Mesothelial cell of epicardium (in vitro differentiated cells): Measurements from ENCODE around the gene CCDC83. TPM values are rescaled to one million over a fixed set of nuclear protein-coding genes. Genes with fewer than 3 reads are reported as not detected.
"Not testable (repeated sequence)": the region's sequence is repeated elsewhere in the genome, so short reads cannot be mapped to it uniquely, and the experiment has no call there.

Experiments
- DNase-seq, 2 experiments: peaks; one replicate each; pipeline ENCODE4 v3.0.0; 2021; ENCODE audit warnings: low spot score in 2 of 2; ENCODE audit not compliant: unreplicated experiment in 2 of 2
- H3K27ac Mint-ChIP-seq: 2 replicates; pipeline ENCODE4 v1.8.0; 2021; ENCODE audit warnings: mixed read lengths
- H3K27me3 Mint-ChIP-seq: 2 replicates; pipeline ENCODE4 v1.8.0; 2021; ENCODE audit warnings: low read depth, mixed read lengths
- H3K36me3 Mint-ChIP-seq: 2 replicates; pipeline ENCODE4 v1.8.0; 2021; ENCODE audit warnings: mixed read lengths
- H3K4me1 Mint-ChIP-seq: 2 replicates; pipeline ENCODE4 v1.8.0; 2021; ENCODE audit warnings: mixed read lengths
- H3K4me3 Mint-ChIP-seq: 2 replicates; pipeline ENCODE4 v1.8.0; 2021; ENCODE audit warnings: mild to moderate bottlenecking, moderate library complexity, mixed read lengths
- H3K9me3 Mint-ChIP-seq: 2 replicates; pipeline ENCODE4 v1.8.0; 2021; ENCODE audit warnings: mixed read lengths
- total RNA-seq: library from RNA; stranded (reverse); gene quantifications from 3 replicates; pipeline ENCODE4 v1.2.1, GENCODE V29; 2021
- TF ChIP-seq, protein P1 (sequence below): fragments of 200-600 bp; sonication (generic); IDR thresholded peaks from one replicate; pipeline ENCODE4 v1.5.0; 2021; ENCODE audit warnings: antibody characterized with exemption; ENCODE audit not compliant: unreplicated experiment

Gene CCDC83
- total RNA-seq, 1 donor from 2014 or later: not detected

GRCh38 chr11:85835263-85835662 lies 19.9 kb upstream of the CCDC83 start:
- Mint-ChIP-seq H3K36me3 (peaks cover 5% of the 10 kb centered on the region), H3K27me3 (no peaks in the 10 kb centered on the region), H3K9me3 (peaks cover 21% of the 10 kb centered on the region), H3K4me3 (no peak overlapping the region), H3K27ac (no peak overlapping the region), H3K4me1 (no peaks in the 10 kb centered on the region)
- DNase-seq: no peak
- TF ChIP-seq, protein P1, sequence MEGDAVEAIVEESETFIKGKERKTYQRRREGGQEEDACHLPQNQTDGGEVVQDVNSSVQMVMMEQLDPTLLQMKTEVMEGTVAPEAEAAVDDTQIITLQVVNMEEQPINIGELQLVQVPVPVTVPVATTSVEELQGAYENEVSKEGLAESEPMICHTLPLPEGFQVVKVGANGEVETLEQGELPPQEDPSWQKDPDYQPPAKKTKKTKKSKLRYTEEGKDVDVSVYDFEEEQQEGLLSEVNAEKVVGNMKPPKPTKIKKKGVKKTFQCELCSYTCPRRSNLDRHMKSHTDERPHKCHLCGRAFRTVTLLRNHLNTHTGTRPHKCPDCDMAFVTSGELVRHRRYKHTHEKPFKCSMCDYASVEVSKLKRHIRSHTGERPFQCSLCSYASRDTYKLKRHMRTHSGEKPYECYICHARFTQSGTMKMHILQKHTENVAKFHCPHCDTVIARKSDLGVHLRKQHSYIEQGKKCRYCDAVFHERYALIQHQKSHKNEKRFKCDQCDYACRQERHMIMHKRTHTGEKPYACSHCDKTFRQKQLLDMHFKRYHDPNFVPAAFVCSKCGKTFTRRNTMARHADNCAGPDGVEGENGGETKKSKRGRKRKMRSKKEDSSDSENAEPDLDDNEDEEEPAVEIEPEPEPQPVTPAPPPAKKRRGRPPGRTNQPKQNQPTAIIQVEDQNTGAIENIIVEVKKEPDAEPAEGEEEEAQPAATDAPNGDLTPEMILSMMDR: no peak

DNA sequence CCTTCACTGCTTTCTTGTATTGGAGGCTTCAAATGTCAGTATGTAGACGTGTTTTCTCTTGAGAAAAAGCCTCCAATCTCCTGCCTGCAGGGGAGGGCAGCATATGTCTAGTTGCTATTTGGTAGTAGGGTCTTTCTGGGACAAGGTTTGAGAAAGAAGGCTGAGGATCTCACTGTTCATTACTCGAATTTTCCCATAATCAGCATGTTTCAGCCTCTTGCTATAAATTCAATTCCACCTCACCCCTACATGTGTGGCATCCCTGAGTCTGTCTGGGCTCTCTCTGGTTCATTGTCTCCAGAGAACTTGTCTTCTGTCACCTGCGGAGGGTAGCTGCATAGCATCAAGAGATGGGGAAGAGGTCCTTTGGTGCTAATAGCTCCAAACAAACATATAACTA lies 19.5 kb upstream of the CCDC83 start:
- no peak overlapping the region for H3K27ac Mint-ChIP-seq
- TF ChIP-seq, protein P1: no peak
- H3K36me3 Mint-ChIP-seq: peaks cover 5% of the 10 kb centered on the region
- H3K9me3 Mint-ChIP-seq: peaks cover 21% of the 10 kb centered on the region
- no peaks in the 10 kb centered on the region for H3K4me1 Mint-ChIP-seq
- no peak for DNase-seq
- H3K27me3 Mint-ChIP-seq: no peaks in the 10 kb centered on the region
- no peak overlapping the region for H3K4me3 Mint-ChIP-seq

DNA sequence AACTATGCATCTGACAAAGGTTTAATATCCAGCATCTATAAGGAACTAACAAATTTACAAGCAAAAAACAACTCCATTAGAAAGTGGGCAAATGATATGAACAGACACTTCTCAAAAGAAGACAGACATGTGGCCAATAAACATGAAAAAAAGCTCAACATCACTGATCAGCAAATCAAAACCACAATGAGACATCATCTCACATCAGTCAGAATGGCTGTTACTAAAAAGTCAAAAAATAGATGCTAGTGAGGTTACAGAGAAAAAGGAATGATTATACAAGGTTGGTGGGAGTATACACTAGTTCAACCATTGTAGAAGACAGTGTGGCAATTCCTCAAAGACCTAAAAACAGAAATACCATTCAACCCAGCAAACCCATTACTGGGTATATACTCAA lies 14.3 kb upstream of the CCDC83 start:
- not testable (repeated sequence) for H3K27me3 Mint-ChIP-seq

DNA sequence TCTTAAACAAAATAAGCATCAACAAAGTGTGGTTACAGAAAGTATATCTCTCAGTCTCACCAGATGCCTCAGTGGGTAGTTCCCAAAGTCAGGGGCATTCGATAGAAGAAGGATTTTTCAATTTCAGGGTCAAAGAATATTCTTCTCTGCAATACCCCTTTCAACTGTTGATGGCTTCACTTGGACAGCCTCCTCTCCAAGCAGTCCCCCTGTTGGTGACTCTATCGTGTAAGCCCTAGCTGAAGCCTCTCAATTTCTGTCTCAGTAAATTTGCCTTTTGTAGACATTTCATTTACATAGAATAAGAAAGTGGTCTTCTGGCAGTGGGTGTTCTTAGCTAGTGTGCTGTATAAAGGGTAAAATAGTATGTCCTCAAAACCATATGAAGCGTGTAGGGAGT lies 11.3 kb upstream of the CCDC83 start:
- TF ChIP-seq, protein P1: no peak
- no peak overlapping the region for H3K27ac Mint-ChIP-seq
- H3K9me3 Mint-ChIP-seq: peaks cover 23% of the 10 kb centered on the region
- DNase-seq: no peak
- H3K4me3 Mint-ChIP-seq: no peak overlapping the region
- no peaks in the 10 kb centered on the region for H3K27me3 Mint-ChIP-seq
- no peaks in the 10 kb centered on the region for H3K4me1 Mint-ChIP-seq
- H3K36me3 Mint-ChIP-seq: peaks cover 9% of the 10 kb centered on the region

More for the DNA sequence above, 14.3 kb upstream of the CCDC83 start:
- not testable (repeated sequence) for H3K27ac Mint-ChIP-seq, H3K4me1 Mint-ChIP-seq, DNase-seq, H3K36me3 Mint-ChIP-seq, H3K4me3 Mint-ChIP-seq
- peaks cover 19% of the 10 kb centered on the region for H3K9me3 Mint-ChIP-seq

DNA sequence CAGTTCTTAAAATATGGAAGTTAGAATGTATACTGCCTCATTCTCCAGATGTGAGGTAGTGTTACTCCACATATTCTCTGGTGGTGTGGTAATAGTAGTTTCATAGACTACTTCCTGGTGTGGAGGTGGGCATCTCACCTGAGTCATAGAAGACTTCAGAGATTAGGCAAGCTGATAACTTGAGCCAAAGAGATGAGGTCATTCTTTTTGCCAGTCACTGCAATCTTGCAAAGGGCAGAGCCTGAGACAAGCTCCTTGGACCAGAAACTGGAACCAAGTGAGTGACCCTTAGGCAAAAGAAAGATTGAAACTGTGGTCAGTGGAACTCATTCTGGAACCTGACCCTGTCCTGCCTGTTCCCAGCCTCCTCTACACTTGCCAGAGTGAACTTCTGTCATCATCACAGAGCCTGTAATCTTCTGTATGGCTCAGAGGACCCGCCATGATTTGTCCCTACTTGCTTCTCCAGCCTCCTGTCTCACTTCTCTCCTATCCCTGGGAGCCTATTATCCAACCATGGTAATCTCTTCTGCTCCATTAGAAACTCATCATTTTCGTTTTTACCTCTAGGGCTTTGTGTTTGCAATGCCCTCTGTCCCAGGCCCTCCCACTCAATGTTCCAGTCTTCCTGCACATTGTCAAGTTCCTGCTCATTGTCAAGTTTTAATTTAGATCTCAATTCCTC lies 10.6 kb upstream of the CCDC83 start:
- DNase-seq: no peak
- no peak overlapping the region for H3K4me3 Mint-ChIP-seq
- TF ChIP-seq, protein P1: no peak
- peaks cover 23% of the 10 kb centered on the region for H3K9me3 Mint-ChIP-seq
- no peaks in the 10 kb centered on the region for H3K27me3 Mint-ChIP-seq
- H3K36me3 Mint-ChIP-seq: peaks cover 9% of the 10 kb centered on the region
- H3K27ac Mint-ChIP-seq: no peak overlapping the region
- H3K4me1 Mint-ChIP-seq: no peaks in the 10 kb centered on the region

DNA sequence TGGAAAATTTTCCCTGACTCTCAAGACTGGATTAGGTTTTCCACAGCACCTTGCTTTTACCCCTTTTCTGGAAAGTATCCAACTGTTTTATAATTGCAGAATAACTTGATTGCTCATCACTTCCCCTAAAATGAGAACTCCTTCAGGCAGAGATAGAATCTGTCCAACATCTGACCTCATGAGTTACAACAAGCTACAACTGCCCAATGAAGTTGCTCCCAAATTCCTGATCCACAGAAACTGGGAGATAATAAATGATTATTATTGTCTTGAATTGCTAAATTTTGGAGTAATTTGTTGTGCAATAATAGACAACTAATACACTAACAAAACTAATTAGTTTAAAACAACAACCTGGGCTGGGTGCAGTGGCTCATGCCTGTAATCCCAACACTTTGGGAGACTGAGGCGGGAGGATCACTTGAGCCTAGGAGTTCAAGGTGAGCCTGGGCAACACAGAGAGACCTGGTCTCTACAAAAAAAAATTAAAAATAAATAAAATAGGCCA lies 10.0 kb upstream of the CCDC83 start:
- Mint-ChIP-seq H3K27me3 (no peaks in the 10 kb centered on the region), H3K4me3 (no peak overlapping the region), H3K36me3 (peaks cover 11% of the 10 kb centered on the region), H3K9me3 (peaks cover 19% of the 10 kb centered on the region), H3K4me1 (no peaks in the 10 kb centered on the region), H3K27ac (no peak overlapping the region)
- TF ChIP-seq, protein P1: no peak
- DNase-seq: no peak
